ENCODE data around the gene CDK5RAP2.
"Not testable (repeated sequence)": the region's sequence is repeated elsewhere in the genome, so short reads cannot be mapped to it uniquely, and the experiment has no call there.

The CDK5RAP2 gene

DNA sequence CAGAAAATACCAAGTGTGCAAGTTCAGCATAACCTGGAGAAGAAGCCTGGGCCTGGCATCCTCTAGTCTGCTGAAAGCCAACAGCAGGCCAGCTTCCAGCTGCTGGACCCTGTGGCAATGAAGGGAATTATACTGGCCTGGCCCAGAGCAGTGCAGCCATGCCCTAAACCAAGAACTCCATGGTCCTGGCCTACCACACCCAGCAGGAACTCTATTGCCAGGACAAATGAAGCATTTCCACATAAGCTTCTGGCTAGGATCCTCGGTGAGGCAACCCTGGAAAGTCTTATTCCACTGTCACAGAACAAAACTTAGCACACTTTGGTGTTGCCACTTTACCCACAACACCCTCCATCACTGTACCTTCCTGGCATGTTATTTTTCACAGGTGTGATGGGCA lies 35.5 kb downstream of the CDK5RAP2 start:
- no peak for DNase-seq (ENCODE audit: low read depth)

DNA sequence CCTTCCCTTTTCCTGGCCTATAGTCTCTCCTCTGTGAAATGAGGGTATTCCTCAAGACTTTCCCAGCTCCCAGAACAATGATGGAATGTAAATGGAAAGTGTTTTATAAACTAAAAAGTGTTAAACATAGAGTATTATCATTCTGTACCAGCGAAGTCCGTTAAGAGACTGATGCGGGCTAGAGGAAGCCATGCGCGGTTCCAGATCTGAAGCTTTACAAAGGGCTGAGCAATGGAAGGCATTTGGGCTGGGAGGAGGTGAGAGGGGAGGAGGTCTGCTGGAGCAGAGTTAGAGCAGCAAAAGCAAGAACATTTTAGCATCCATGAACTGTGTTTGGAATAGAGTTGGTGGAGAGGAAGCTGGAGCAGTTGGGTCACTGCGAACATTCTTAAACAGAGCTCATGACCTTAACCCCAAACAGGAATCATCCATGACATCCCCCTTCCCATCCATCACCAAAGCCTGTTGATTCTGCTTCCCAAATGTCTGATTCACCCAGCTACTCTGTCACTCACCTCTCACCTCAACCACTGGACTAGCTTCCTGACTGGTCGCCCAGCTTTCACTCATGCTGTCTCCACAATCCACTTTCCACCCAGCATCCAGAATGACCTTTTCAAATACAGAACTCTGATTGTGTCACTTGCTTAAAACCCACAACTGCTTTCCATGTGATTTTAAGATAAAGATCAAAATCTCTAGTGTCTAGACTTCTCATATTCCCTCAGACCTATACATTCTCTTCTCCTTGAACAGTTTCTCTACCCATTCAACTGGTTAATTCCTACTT lies 37.1 kb downstream of the CDK5RAP2 start:
- no peak for DNase-seq (ENCODE audit: low read depth)

GRCh38 chr9:120541921-120542320 lies 38.0 kb downstream of the CDK5RAP2 start:
- no peak for DNase-seq (ENCODE audit: low read depth)

DNA sequence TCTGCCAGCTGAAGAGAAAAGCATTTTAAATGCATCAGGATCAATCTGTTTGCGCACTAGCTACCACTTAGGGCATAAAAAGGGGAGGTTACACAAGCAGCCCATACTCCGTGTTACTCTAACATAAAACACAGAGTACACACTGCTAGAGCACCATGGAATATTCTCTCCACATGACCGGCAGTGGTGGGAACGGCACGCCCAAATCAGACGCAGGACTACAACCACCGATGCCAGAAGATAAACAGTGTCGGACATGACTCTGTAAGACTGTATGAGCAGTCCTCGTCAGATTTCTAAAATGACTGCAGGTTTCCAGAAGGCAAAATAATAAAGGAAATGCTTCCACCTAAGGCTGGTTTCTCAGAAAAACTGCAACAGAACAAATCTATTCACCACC lies 40.0 kb downstream of the CDK5RAP2 start:
- DNase-seq (ENCODE audit: low read depth) = no peak

DNA sequence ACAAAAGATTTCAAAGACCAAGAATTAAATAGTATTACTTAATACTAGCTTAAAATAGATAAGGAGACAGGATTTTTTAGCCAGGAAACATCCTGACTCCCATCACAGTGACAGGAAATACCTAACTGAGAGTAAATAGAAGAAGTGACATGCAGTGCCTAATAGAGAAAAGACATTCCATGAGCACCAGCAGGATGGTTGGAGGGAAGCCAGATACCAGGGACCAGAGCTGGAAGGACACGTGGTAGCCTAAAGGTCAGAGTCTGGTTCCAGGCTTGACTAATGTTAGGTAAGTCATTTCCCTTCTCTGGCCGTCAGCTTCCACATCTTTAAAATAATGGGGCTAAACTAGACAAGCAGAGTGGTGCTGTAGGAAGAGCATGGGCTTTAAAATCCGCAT lies 41.6 kb downstream of the CDK5RAP2 start:
- no peak for DNase-seq (ENCODE audit: low read depth)

DNA sequence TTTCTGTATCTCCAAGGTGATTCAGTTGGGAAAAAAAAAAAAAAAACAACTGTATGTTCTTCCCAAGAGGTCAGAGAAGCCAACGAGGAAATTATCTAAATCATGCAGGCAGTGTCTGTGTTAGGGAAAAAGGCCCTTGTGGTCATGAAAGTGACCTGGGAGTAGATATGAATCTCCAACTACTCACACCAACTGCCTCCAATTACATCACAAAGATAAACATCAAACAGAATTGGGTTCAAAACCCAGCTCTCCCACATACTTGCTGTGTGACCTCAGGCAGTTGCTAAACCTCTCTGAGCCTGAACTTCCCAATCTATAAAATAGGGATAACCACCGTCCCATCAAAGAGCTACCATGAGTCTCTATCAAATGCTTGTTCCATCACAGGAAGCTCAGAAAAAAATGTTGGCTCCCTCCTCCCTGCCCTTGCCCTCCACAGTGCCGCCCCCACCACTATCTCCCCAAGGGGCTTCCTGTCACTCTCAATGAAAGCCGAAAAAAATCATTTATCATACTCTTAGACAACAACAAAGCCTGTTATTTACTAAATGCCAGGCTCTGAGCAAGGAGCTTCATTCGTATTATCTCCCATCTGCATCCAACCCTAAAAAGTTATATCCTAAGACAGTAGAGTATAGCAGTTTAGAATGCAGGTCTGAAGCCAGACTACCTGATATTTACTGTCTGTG lies 42.9 kb downstream of the CDK5RAP2 start:
- DNase-seq (ENCODE audit: low read depth) = no peak

DNA sequence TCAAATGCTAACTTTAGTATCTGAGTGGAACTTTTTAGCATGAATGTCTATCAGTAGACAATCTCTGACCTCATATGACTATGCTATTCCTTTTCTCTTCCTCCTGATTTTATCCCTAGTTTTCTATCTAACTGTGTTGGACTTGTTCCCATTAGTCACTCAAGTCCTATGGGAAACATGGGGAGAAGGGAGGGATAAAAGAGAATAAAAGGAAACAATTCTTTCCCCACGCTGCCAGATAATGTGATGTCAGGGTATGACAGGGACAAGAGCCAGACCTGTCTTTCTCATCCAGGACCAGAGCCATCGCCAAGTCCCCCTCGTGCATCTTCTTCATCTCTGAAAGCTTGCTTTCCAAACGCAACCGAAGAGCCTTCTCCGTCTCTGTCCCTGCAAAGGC lies 43.9 kb downstream of the CDK5RAP2 start:
- no peak for DNase-seq (ENCODE audit: low read depth)

GRCh38 chr9:120534266-120534665 lies 45.7 kb downstream of the CDK5RAP2 start:
- DNase-seq (ENCODE audit: low read depth) = no peak

DNA sequence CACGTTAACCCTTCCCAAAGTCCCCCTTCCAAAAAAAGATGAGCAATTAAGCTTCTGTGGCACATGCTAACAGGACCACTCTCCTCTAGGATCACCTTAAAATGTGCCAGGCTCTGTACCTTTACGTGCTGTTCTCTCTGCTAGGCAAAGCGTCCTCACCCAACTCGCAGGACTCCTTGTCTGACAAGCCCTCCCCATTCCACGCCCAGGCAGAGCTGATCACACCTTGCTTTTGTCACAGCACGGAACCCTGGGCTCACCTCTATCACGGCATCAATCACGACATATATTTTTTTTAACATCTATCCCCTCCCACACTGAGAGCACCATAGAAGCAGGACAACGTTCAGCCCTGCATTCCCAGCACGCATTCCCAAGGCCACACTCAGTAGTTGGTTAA lies 47.1 kb downstream of the CDK5RAP2 start:
- no peak for DNase-seq (ENCODE audit: low read depth)

- no peak for DNase-seq (ENCODE audit: low read depth)
Observed at GRCh38 chr9:120532475-120532874, 47.5 kb downstream of the CDK5RAP2 start.

DNA sequence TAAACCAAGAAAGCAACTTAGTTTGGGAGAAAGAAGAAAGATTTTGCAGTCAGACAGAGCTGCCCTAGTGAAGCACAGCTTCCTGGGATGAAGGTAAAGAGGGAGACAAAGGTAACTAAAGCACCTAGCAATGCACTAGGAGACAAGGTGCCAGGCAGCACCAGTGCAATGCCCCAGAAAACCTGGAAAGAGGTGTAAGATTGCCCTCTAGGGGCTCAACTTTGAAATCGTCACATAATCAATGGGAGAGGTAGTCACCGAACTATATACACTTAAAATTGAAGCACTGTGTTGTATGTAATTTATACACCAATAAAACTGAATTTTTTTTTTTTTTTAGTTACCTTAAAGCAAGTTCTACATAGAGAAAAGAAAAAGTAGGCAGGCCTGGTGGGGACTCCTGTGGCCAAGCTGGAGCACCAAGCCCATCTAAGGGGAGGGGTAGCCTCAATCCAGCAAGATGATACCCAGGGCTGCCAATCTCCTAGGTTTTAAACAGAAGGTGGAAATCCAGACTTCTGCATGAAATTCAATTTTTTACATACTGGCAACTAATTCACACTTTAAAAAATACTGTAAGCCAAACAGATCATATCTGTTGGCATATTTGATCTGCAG lies 48.2 kb downstream of the CDK5RAP2 start:
- no peak for DNase-seq (ENCODE audit: low read depth)

- not testable (repeated sequence) for DNase-seq (ENCODE audit: low read depth)
Observed at GRCh38 chr9:120530220-120530832, 49.6 kb downstream of the CDK5RAP2 start.

DNA sequence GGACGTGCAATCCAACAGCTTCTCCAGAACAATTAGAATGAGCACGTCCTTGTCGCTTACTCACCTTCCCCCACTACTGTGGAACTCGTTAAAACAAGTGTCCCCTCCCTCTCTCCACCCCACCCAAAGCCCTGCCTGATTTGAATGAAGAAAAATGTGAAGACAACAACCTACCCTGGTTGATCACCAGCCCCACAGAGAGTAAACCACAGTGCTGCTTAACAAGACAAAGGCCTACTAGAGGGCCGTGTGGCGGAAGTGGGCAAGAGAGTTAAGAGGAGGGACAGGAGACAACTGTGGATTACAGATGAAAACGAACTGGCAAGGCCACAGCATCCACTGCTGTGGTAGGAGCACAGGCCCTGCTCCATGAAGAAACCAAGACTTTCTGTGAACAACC lies 51.1 kb downstream of the CDK5RAP2 start:
- DNase-seq (ENCODE audit: low read depth) = no peak

DNA sequence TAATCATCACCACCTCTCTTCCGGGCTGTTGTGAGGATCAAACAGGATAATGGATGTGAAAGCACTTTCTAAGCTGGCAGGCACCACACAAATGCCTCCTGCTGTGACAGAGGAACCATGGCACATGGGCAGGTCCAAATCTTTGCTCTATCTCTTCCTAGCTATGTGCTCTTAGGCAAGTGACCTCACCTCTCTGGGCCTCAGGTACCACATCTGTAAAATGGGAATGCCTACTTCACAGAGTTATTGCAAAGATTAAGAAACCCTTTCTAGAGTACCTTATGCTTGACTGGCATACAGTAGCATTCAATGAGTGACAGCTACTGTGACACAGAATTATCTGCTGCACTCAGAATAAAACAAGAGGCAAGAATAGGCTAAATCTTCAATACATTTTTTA lies 51.6 kb downstream of the CDK5RAP2 start:
- no peak for DNase-seq (ENCODE audit: low read depth)

DNA sequence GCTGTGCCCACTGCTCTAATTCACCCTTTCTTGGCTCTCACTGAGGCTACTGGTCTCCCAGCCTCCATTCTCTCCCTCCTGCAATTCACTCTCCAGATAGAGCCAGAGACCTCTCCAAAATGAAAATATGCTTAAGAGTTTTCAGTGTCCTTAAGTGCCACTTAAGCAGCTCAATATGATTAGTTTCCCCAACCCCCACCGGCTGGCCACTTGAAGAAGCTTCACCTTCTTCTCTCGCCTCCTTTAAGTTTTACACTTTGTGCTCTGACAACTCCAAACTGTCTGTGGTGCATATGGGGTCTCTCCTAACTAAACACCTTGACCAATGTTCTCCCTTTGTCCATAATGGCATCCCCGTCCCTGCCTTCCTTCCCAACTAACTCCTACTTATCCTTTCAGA lies 53.4 kb downstream of the CDK5RAP2 start:
- no peak for DNase-seq (ENCODE audit: low read depth)

- DNase-seq (ENCODE audit: low read depth) = no peak
Observed at GRCh38 chr9:120524863-120525262, 55.1 kb downstream of the CDK5RAP2 start.

GRCh38 chr9:120524038-120524437 lies 55.9 kb downstream of the CDK5RAP2 start:
- no peak for DNase-seq (ENCODE audit: low read depth)

DNA sequence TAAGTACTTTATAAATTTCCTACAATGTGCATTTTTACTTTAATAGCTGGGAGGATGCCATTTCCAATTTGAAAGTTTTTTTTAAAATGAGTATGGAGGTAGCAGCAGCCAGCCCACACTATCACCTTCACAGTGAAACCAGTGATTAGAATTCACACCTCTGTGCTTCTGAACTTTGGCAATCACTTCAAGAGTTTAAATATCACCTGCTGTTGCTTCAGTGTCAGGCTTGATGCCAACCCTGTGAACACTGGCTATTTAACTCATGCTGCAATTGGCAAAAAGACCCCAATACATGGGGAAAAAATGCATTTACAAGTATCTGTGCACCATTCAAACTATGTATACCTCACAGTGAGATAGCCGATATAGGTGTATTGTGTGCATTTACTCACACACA lies 57.4 kb downstream of the CDK5RAP2 start:
- no peak for DNase-seq (ENCODE audit: low read depth)

DNA sequence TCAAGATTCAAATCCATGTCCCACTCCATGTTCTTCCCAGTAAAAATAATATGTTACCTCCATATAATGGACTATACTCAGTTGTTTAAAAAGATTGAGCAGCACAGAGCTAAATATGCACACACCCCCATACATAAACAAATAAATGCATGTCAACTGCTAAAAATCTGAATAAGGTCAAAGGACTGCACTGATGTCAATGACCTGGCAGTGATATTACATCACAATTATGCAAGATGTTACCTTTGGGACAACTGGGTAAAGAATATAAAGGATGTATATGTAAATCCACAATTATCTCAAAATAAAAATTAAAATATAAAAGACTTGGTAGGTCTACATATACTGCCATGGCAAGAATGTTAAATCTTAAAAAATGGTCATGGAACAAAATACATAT lies 57.9 kb downstream of the CDK5RAP2 start:
- no peak for DNase-seq (ENCODE audit: low read depth)

DNA sequence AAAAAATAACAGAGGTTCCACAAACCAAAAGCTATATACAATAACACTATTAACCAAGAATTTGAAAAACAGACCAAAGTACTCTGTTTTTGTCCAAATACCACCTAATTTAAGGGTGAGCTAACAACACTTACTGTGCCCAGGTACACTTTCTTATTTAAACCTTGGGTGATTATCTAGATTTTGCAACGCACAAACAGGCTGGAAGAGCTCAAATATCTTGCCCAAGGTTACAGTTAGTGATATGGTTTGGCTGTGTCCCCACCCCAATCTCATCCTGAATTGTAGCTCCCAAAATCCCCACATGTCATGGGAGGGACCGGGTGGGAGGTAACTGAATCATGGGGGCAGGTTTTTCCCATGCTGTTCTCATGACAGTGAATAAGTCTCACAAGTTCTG lies 58.9 kb downstream of the CDK5RAP2 start:
- DNase-seq (ENCODE audit: low read depth) = no peak

- not testable (repeated sequence) for DNase-seq (ENCODE audit: low read depth)
Observed at GRCh38 chr9:120515996-120516395, 64.0 kb downstream of the CDK5RAP2 start.

GRCh38 chr9:120515481-120515880 lies 64.5 kb downstream of the CDK5RAP2 start:
- DNase-seq (ENCODE audit: low read depth) = not testable (repeated sequence)

GRCh38 chr9:120514405-120514804 lies 65.6 kb downstream of the CDK5RAP2 start:
- DNase-seq (ENCODE audit: low read depth) = no peak
